Measurements from ENCODE around the gene KRTAP5-5.
A peak's percentile ranks its signal among the peaks of the same experiment; 100 is the strongest.
"Not testable (repeated sequence)": the region's sequence is repeated elsewhere in the genome, so short reads cannot be mapped to it uniquely, and the experiment has no call there.

Gene KRTAP5-5

DNA sequence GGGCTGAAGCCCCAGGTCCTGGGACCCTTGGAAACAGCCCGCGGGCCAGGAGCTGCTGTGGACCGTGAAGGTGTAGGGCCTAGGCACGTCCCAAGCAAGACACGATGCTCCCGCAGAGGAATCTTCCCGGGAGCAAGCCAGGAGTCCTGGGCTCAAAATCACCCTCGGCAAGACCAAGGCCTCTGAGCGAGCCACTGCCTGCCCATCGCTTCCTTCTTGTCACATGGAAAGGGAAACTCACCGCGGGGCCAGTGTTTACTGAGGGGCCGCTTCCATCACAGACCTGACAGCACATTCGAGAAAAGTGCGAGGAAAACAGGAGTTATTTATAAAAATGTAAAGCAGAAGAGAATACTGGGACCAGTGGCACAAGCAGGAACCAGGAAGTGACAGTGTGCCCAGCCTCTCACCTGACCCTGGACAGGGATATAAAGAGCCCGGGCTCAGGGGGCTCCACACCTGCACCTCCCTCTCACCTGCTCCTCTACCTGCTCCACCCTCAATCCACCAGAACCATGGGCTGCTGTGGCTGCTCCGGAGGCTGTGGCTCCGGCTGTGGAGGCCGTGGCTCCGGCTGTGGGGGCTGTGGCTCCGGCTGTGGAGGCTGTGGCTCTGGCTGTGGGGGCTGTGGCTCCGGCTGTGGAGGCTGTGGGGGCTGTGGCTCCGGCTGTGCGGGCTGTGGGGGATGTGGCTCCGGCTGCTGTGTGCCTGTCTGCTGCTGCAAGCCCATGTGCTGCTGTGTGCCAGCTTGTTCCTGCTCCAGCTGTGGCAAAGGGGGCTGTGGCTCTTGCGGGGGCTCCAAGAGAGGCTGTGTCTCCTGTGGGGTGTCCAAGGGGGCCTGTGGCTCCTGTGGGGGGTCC lies at the start of gene KRTAP5-5:
Gene KRTAP5-5, plus strand, starts transcription at position 450 of the 860 bp plus-strand sequence. Its CDS starts 66 bp downstream, at position 516.
- no peak for DNase-seq

DNA sequence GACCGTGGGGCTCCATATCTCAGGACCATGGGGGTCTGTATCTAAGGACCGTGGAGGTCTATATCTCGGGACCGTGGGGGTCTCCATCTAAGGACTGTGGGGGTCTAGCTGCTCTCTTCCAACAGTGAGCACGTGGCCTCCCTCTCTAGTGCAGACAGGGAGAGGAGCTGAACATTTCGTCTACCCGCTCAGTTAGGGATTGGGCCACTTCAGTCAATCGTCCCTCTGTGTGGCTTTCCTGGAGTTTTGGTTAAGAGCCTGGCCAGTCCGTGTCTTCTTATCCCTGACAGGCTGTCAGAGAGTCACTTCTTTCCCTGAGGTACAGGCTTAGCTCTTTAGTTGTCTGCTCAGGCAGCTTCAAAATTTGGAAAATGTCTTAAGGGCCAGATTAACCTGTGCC lies 47.6 kb upstream of the KRTAP5-5 start:
- DNase-seq: peak in 1 of 2 donors; percentile 10

DNA sequence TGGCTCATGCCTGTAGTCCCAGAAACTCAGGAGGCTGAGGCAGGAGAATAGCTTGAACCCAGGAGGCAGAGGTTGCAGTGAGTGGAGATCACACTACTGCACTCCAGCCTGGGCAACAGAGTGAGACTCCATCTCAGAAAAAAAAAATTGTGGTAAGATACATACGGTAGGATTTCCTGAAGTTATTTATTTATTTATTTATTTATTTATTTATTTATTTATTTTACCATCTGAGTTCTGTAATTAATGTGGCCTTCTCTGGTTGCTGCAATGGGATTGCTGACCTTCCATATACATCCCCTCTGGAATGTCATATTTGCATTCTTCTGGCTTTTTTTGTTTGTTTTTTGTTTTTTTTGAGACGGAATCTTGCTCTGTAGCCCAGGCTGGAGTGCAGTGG lies 46.7 kb upstream of the KRTAP5-5 start:
- DNase-seq: not testable (repeated sequence)

- peak in 1 of 2 donors; percentile 6 for DNase-seq
These were observed 44.8 kb upstream of the KRTAP5-5 start, which contains the start of gene KRTAP5-1 for GRCh38 chr11:1584661-1585370. TSS of gene KRTAP5-1 (minus strand) at chr11:1585283. CDS start at chr11:1585249, 34 bp downstream.

- DNase-seq: no peak
These were observed 42.9 kb upstream of the KRTAP5-5 start for GRCh38 chr11:1586699-1587098.

DNA sequence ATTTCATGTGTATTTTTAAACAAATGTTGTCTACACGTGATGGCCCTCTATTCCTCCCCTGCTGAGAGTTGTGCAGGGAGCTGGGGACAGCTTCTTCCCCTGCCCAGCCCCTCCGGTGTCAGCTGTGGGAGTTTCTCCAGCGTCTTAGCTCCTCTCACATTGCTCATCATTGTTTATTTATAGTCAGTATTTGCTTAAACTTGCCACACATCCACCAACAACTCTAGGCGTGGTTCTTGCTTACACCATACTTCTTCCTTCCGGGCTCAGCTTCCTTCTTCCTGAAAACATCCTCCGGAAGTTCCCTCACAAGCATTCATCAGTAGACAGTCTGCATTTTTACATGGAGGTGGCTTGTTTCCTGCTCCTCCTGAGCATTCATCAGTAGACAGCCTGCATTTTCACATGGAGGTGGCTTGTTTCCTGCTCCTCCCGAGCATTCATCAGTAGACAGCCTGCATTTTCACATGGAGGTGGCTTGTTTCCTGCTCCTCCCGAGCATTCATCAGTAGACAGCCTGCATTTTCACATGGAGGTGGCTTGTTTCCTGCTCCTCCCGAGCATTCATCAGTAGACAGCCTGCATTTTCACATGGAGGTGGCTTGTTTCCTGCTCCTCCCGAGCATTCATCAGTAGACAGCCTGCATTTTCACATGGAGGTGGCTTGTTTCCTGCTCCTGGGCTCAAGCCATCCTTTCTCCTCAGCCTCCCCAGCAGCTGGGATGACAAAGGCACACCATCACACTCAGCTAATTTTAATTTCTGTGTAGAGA lies 40.2 kb upstream of the KRTAP5-5 start:
- DNase-seq: peak; percentile 51 to 66

- DNase-seq: no peak
These were observed 39.6 kb upstream of the KRTAP5-5 start for GRCh38 chr11:1589996-1590395.

DNA sequence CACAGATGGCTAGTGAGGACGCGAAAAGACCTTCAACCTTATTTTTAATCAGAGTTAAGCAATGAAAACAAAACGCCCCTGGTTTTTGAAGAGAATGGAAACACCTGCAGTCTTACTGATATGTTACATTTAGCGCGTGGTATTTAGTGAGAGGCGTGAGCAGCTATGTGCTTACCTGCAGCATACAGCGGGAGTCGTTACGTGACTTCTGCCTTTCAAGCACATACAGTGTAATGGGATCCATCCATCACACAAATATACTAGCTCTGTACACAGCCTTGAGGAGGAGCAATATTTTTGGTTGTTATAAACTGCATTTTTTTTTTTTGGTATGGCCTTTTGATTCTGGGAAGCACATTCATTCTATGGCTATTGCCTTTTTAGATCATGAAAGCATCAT lies 36.9 kb upstream of the KRTAP5-5 start:
- DNase-seq: no peak

DNA sequence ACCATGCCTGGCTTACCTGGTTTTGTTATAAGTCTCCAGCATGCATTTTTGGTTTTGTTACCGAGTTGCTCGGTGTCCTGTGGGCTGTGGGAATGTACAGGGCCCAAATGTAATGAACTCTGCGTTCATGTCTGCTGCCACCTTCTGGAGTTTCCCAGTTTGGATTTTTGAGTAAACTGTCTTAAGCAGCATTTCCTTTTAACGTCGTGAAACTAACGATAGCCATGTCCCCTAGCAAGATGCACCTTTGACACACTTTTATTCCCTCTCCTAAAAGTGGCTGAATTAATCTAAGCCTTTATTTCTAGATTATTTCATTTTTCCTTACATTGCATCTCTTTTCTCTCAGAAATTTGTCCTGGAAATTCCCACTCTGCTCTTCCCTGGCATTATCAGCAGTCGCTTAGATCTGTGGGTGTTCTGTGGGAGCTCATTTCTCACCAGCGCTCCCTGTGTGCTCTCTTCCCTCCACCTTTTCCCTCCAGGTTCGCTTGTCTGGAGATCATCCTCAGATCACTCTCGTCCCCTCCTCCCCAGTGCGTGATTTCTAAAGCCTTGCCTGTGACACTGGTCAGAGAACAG lies 33.5 kb upstream of the KRTAP5-5 start:
- not testable (repeated sequence) for DNase-seq

DNA sequence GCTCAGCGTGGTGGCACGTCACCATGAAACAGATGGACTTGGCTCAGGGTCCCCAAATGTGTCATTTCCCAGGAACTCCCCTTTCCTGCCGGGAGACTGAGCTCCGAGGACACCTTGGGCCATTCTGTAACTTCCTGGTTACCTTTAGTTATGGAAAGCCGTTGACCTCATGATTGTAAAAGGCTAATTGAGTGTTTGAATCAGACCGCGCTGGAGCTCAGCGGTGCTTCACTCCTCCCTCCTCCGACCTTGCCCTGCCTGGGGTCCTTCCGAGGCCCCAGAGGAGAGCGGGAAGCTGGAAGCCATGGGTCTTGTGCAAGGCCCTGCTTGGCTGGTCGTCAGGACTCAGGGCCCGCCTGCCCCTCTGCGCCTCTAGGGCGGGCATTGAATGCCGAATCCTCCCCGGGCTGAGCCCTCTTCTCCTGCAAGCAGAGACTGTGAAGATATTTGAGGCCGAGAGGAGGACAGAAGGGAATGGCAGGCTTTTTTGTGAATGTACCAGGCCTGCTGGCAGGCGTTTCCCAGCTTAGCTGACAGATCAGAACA lies 32.9 kb upstream of the KRTAP5-5 start:
- not testable (repeated sequence) for DNase-seq

- no peak for DNase-seq
These were observed 32.1 kb upstream of the KRTAP5-5 start for GRCh38 chr11:1597331-1597993.

GRCh38 chr11:1597994-1598380 lies 31.6 kb upstream of the KRTAP5-5 start, which contains the start of gene KRTAP5-2:
TSS of gene KRTAP5-2 (minus strand) at chr11:1598294. CDS start at chr11:1598250, 44 bp downstream.
- no peak for DNase-seq

DNA sequence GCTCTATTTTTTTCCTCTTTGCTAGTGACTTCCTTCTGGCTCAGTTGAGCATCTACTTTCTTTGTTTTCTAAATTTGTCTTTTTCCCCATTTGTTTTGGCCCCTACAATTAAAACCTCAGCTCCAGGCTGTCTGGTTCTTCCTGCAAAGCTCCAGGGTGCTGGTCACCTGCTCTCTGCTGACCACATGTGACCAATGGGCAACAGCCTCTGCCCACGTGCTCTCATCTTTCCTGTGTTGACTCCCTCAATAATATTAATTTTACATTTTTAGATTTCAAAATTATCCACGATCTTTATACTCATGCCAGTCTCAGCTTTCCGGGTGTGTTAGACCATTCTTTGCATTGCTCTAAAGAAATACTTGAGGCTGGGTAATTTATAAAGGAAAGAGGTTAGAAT lies 31.2 kb upstream of the KRTAP5-5 start:
- DNase-seq: not testable (repeated sequence)

- peak in 1 of 2 donors; percentile 30 for DNase-seq
These were observed 30.8 kb upstream of the KRTAP5-5 start for GRCh38 chr11:1598816-1599215.

DNA sequence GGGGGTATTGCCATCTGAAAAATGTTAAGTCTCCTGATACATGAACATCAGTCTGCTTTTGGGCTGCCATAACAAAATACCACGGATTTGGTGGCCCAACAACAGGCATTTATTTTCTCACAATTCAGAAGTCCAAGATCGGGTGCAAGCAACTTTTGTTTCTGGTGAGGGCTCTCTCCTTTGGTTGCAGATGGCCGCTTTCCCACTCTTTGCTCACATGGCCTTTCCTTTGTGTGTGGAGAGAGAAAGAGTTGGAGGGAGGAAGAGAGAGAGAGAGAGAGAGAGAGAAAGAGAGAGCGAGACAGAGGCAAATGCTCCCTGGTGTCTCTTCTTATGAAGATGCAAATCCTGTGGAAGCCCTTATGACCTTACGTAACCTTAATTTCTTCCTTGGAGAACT lies 28.9 kb upstream of the KRTAP5-5 start:
- no peak for DNase-seq

DNA sequence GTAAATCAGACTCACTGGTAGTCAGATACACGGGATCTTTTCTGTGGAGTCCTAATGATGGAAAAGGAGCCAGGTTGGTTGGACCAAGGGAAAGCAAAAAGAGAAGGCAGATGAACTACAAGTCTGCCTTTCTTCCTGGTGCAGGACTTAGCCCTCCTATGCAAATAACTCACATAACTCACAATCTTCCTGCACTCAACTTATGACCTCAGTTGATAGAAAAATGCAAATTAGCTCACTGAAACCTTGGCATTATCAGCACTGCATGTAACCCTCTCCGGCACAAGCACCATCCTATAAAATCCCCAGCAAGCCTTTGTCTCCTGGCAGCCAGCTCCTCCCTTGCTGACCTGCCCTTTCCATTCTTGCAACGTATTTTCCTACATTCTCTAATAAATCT lies 27.9 kb upstream of the KRTAP5-5 start:
- not testable (repeated sequence) for DNase-seq

DNA sequence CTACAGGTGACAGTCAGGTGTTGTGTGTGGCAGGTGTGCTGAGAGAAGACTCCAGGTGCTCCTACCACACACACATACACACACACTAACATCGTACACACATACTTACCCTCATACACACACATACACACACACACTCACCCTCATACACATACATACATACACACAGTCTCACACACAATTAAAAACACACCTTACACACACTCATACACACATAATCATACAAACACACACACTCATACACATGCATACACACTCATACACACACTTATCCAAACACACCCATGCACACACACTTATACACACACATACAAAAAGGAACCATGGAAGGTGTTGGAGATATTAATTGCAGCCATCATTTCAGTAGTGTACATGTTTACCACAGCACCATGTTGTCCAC lies 25.9 kb upstream of the KRTAP5-5 start:
- DNase-seq: no peak

GRCh38 chr11:1604181-1604580 lies 25.4 kb upstream of the KRTAP5-5 start:
- DNase-seq: no peak

DNA sequence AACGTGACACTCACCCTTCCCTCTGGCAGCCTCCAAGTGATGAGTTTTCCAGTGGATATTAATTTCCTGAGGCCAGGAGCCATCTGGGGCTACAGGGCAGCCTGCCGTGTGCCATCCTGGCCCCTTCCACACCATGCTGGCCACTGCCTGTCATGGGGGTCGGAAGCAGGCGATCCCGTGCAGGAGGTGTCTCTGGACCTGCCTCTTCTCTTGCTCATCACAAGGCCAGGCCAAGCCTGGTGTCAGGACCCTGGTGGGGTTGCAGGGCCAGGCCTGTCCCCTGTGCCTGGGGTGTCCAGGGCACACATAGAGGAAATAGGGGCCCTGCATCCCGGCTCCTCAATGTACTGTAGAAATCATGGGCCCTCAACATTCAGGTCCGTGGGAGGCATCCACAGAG lies 24.9 kb upstream of the KRTAP5-5 start:
- DNase-seq: no peak

DNA sequence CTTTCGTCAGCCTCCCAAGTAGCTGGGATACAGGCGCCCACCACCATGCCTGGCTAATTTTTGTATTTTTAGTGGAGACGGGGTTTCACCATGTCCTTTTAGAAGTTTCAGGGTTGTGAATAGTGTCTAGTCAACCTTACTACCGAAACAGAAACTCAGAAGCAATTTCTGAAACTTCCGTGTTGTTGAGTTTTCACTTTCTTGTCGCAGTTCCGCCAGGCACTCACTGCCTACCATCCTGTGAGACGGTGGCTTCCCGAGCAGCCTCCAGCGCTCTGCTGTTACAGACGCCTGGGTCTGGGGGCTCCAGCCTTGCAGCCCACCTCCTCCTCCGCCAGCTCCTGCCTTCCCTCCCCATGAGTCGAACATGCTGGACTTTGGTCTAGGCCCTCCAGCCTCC lies 23.7 kb upstream of the KRTAP5-5 start:
- peak in 1 of 2 donors; percentile 40 for DNase-seq

DNA sequence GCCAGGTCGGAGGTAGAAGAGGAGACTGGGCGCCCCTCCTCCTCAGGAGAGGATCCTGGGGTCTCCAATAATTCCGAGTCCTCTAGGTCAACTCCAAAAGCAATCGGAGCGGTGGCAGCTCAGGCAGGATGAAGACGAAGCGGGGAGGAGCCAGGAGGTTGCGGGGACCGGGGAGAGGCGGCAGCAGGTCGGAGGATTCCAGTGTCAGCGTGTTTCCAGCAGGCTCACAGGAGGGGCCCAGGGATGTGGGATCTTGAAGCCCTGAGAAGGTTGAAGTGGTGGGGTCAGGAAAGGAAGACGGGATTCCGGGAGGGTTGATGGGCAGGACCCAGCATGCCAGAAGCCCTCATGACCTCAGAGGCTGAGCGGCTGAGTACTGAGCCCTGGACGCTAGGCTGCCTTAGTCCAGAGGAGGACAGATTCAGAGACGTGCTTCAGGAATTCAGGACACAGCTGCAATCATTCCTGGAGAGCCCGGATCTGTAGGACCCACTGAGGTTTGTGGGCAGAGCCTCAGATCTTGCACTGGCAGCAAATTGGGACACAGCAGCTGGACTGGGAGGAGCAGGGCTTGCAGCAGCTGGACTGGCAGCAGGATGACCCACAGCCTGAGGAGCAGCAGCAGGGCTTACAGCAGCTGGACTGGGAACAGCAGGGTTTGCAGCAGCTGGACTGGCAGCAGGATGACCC lies 22.3 kb upstream of the KRTAP5-5 start:
- DNase-seq: not testable (repeated sequence)

All from CD4-positive, alpha-beta T cell treated with Interleukin-4 for 1 hour (primary cell).